DOHH2 (cell line): ENCODE results near the gene TMA7.

Source experiments
- H3F3A ChIP-seq: fragments of 200-600 bp; sonication (generic), shearing (Covaris generic); 2 replicates; pipeline ENCODE4 v1.6.0; 2016; ENCODE audit warnings: antibody characterized with exemption, mild to moderate bottlenecking; ENCODE audit not compliant: control insufficient read depth, insufficient read depth
- H3K27ac ChIP-seq: fragments of 200-600 bp; sonication (generic); 2 replicates; pipeline ENCODE4 v1.5.1; 2014; ENCODE audit warnings: low read depth, mild to moderate bottlenecking, low read length, moderate library complexity
- H3K27me3 ChIP-seq: fragments of 200-600 bp; sonication (generic); 2 replicates; pipeline ENCODE4 v1.6.1; 2014; ENCODE audit warnings: mild to moderate bottlenecking, low read length, mixed read lengths; ENCODE audit not compliant: control insufficient read depth
- H3K36me3 ChIP-seq: fragments of 200-600 bp; sonication (generic); 2 replicates; pipeline ENCODE4 v1.6.1; 2014; ENCODE audit warnings: mild to moderate bottlenecking, low read length, moderate library complexity, mixed read lengths; ENCODE audit not compliant: control insufficient read depth
- H3K4me1 ChIP-seq: fragments of 200-600 bp; sonication (generic); 2 replicates; pipeline ENCODE4 v1.6.1; 2014; ENCODE audit warnings: mild to moderate bottlenecking, low read length, mixed read lengths; ENCODE audit not compliant: control insufficient read depth
- H3K4me2 ChIP-seq: fragments of 200-600 bp; sonication (generic); 2 replicates; pipeline ENCODE4 v1.6.0; 2014; ENCODE audit warnings: mild to moderate bottlenecking, low read length, moderate library complexity
- H3K4me3 ChIP-seq: fragments of 200-600 bp; sonication (generic); 2 replicates; pipeline ENCODE4 v1.5.1; 2014; ENCODE audit warnings: mild to moderate bottlenecking, low read length, mixed read lengths
- H3K79me2 ChIP-seq: fragments of 200-600 bp; sonication (generic); 2 replicates; pipeline ENCODE4 v1.6.1; 2014; ENCODE audit warnings: mild to moderate bottlenecking, low read length, mixed read lengths; ENCODE audit not compliant: control insufficient read depth
- H3K9me2 ChIP-seq: fragments of 200-600 bp; sonication (generic); replicated peaks from 2 replicates; pipeline ENCODE4 v1.6.1; 2014; ENCODE audit warnings: mild to moderate bottlenecking, low read length, mixed read lengths; ENCODE audit not compliant: control insufficient read depth
- H3K9me3 ChIP-seq: fragments of 200-600 bp; sonication (generic); 2 replicates; pipeline ENCODE4 v1.6.1; 2014; ENCODE audit warnings: antibody characterized with exemption, low read length, mixed read lengths; ENCODE audit not compliant: control insufficient read depth, insufficient read depth
- H4K20me1 ChIP-seq: fragments of 200-600 bp; sonication (generic); 2 replicates; pipeline ENCODE4 v1.6.0; 2014; ENCODE audit warnings: low read depth, mild to moderate bottlenecking, antibody characterized with exemption, low read length, moderate library complexity; ENCODE audit not compliant: control insufficient read depth, insufficient read depth
- EZH2phosphoT487 ChIP-seq: fragments of 200-600 bp; sonication (generic); IDR thresholded peaks from 2 replicates; pipeline ENCODE4 v1.6.1; 2017; ENCODE audit warnings: borderline replicate concordance, mild to moderate bottlenecking, antibody characterized with exemption, low read length, moderate library complexity, mixed read lengths
- TF ChIP-seq, protein P1 (sequence below): fragments of 200-600 bp; sonication (generic); IDR thresholded peaks from one replicate; pipeline ENCODE4 v1.5.1; 2014; ENCODE audit warnings: antibody characterized with exemption, mild to moderate bottlenecking, low read depth, low read length; ENCODE audit not compliant: poor library complexity, severe bottlenecking

Gene TMA7

DNA sequence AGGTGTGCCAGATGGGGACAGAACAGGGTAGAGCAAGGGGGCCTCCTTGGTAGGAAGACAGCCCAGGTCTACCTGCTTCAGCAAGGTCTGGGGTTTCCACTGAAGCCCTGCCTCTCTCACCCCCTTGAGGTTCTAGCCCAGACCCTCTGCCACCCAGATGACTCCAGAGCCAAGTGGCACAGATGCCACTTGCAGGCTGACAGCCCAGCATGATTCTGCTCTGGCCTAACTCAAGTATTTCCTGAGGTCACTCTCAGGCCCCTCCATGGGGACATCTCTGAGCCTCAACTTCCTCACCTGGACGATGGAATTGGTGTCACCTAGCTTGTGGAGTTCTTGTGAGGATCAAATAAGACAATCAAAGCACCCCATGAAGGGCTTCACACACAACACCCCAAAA, 34.1 kb upstream of the TMA7 start:
- no peak overlapping the region for H3K4me2 ChIP-seq

DNA sequence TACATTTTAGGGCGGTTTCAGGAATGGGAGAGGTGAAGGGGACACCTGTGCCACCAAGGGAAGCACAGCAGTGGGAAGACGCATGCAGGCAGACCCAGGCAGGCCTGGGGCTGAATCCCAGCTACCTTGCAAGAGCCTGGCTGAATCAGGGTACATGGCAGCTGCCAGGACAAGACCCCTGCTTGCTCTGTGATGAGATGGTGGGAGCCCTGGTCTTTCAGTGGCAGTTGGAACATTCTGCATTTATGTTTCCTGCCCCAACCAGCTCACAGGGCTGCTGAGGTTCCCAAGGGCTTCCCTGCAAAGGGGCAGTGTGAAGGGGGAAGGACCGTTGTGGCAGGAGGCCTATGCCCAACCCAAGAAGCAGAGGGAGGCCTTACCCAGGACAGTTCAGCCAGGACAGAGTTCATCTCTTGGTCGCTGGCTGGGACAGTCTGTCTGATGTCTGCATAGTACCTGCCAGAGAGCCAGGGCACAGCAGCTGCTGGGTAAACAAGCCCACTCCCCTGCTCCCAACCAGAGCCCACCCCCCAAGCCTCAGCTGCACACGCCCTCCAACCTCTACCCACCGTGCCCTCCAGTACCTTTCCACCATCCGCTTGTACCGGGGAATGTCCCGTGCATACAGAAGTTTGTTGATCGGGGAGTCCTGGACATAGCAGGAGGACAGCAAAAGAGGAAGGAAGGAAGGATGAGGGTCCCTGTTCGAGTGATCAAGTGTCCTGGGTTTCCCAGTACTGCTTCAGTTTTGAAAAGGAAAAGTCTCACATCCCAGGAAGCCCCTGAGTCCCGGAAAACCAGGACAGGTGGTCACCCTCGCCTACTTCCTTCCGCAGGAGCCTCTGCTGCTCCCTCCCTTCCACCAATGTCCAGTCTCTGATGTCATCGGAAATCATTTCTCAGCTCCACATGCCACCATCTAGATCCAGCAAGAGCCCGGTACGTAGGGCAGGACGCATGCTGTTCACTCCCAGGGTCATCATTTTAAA, 33.3 kb upstream of the TMA7 start:
- Histone ChIP-seq H3K79me2 (no peaks in the 10 kb centered on the region), H3K4me2 (no peak overlapping the region), H3K4me3 (no peak overlapping the region), H3K36me3 (no peaks in the 10 kb centered on the region), H3F3A (no peaks in the 10 kb centered on the region), H4K20me1 (no peaks in the 10 kb centered on the region), H3K9me2 (no peaks in the 10 kb centered on the region), H3K9me3 (no peaks in the 10 kb centered on the region), H3K27ac (no peak overlapping the region), H3K4me1 (no peaks in the 10 kb centered on the region), H3K27me3 (no peaks in the 10 kb centered on the region)
- TF ChIP-seq, protein P1, sequence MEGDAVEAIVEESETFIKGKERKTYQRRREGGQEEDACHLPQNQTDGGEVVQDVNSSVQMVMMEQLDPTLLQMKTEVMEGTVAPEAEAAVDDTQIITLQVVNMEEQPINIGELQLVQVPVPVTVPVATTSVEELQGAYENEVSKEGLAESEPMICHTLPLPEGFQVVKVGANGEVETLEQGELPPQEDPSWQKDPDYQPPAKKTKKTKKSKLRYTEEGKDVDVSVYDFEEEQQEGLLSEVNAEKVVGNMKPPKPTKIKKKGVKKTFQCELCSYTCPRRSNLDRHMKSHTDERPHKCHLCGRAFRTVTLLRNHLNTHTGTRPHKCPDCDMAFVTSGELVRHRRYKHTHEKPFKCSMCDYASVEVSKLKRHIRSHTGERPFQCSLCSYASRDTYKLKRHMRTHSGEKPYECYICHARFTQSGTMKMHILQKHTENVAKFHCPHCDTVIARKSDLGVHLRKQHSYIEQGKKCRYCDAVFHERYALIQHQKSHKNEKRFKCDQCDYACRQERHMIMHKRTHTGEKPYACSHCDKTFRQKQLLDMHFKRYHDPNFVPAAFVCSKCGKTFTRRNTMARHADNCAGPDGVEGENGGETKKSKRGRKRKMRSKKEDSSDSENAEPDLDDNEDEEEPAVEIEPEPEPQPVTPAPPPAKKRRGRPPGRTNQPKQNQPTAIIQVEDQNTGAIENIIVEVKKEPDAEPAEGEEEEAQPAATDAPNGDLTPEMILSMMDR: no peak
- TF ChIP-seq EZH2phosphoT487: no peak

More for the DNA sequence above, 34.1 kb upstream of the TMA7 start:
- no peaks in the 10 kb centered on the region for H3K79me2 ChIP-seq
- no peak overlapping the region for H3K4me3 ChIP-seq
- H3F3A ChIP-seq: no peaks in the 10 kb centered on the region
- no peaks in the 10 kb centered on the region for H3K9me2 ChIP-seq
- H3K4me1 ChIP-seq: no peaks in the 10 kb centered on the region
- TF ChIP-seq, protein P1: no peak
- no peak for TF ChIP-seq EZH2phosphoT487
- no peaks in the 10 kb centered on the region for H3K36me3 ChIP-seq
- no peaks in the 10 kb centered on the region for H3K9me3 ChIP-seq
- H4K20me1 ChIP-seq: no peaks in the 10 kb centered on the region
- H3K27ac ChIP-seq: no peak overlapping the region
- H3K27me3 ChIP-seq: no peaks in the 10 kb centered on the region

DNA sequence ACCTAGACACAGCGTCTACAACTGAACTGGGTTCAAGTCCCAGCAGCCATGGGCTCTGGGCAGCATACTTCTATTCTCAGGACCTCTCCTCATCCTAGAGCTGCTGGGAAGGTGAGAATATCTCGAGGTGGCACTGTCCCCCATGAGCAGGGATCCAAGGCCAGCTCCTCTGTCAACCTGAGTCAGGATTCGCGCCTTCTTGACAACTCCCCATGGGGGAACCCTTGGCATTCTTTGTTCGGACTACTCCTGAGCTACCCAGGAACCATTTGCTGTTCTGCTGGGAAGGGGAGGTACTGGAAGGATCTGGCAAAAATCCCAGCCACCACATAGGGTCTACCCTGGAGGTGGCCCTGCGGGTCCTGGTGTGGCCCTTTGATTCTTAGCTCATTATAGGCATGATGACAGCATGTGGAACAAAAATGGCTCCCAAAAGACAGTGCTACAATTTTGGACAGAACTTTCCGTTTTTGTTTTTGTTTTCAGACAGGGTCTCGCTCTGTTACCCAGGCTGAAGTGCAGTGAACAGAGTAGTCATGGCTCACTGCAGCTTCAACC, 32.4 kb upstream of the TMA7 start:
- no peak overlapping the region for H3K27ac ChIP-seq
- no peak overlapping the region for H3K4me2 ChIP-seq
- H3F3A ChIP-seq: no peaks in the 10 kb centered on the region
- H3K27me3 ChIP-seq: no peaks in the 10 kb centered on the region
- H3K79me2 ChIP-seq: no peaks in the 10 kb centered on the region
- no peaks in the 10 kb centered on the region for H3K4me1 ChIP-seq
- H4K20me1 ChIP-seq: no peaks in the 10 kb centered on the region
- H3K9me3 ChIP-seq: no peaks in the 10 kb centered on the region
- no peak overlapping the region for H3K4me3 ChIP-seq
- H3K9me2 ChIP-seq: no peaks in the 10 kb centered on the region
- H3K36me3 ChIP-seq: no peaks in the 10 kb centered on the region
- TF ChIP-seq EZH2phosphoT487: no peak
- TF ChIP-seq, protein P1: no peak
